Rectal smooth muscle tissue (tissue), 1 donor: ENCODE data around the gene DBI.
"Not testable (repeated sequence)": the region's sequence is repeated elsewhere in the genome, so short reads cannot be mapped to it uniquely, and the experiment has no call there.

Source experiments
- H3K27ac ChIP-seq: one replicate; pipeline ENCODE4 v1.7.0; 2013; ENCODE audit warnings: low read depth, low read length, inconsistent platforms
- H3K27me3 ChIP-seq: one replicate; pipeline ENCODE4 v1.7.0; 2013; ENCODE audit warnings: low read length; ENCODE audit not compliant: control insufficient read depth, insufficient read depth
- H3K36me3 ChIP-seq: one replicate; pipeline ENCODE4 v1.7.0; 2013; ENCODE audit warnings: low read length; ENCODE audit not compliant: control insufficient read depth, insufficient read depth
- H3K4me1 ChIP-seq: one replicate; pipeline ENCODE4 v1.7.0; 2013; ENCODE audit warnings: low read length; ENCODE audit not compliant: control insufficient read depth, insufficient read depth
- H3K4me3 ChIP-seq: one replicate; pipeline ENCODE4 v1.7.0; 2013; ENCODE audit warnings: low read length
- H3K9ac ChIP-seq: one replicate; pipeline ENCODE4 v1.7.0; 2013; ENCODE audit warnings: low read length

DBI gene

GRCh38 chr2:119367472-119368099, 809 bp downstream of the DBI start:
- Histone ChIP-seq H3K27me3 (no peaks in the 10 kb centered on the region), H3K4me1 (peaks cover 6% of the 10 kb centered on the region), H3K36me3 (peaks cover 22% of the 10 kb centered on the region), H3K27ac (no peak overlapping the region), H3K4me3 (peak overlapping the region; percentile 79), H3K9ac (peak overlapping the region; percentile 82)

GRCh38 chr2:119369845-119370244, 3.1 kb downstream of the DBI start:
- H3K4me3 ChIP-seq, result no peak overlapping the region
- H3K36me3 ChIP-seq, result peaks cover 29% of the 10 kb centered on the region
- H3K4me1 ChIP-seq, result peaks cover 6% of the 10 kb centered on the region
- H3K27me3 ChIP-seq, result no peaks in the 10 kb centered on the region
- H3K27ac ChIP-seq, result no peak overlapping the region
- H3K9ac ChIP-seq, result no peak overlapping the region

GRCh38 chr2:119371111-119371510, 4.3 kb downstream of the DBI start:
- Histone ChIP-seq H3K27me3 (no peaks in the 10 kb centered on the region), H3K4me1 (no peaks in the 10 kb centered on the region), H3K9ac (no peak overlapping the region), H3K36me3 (peaks cover 29% of the 10 kb centered on the region), H3K27ac (no peak overlapping the region), H3K4me3 (no peak overlapping the region)

GRCh38 chr2:119372778-119373568, 6.2 kb downstream of the DBI start:
- Histone ChIP-seq H3K27me3 (no peaks in the 10 kb centered on the region), H3K27ac (no peak overlapping the region), H3K9ac (no peak overlapping the region), H3K4me1 (no peaks in the 10 kb centered on the region), H3K4me3 (no peak overlapping the region), H3K36me3 (peaks cover 29% of the 10 kb centered on the region)

GRCh38 chr2:119373907-119374745, 7.3 kb downstream of the DBI start:
- H3K4me3 ChIP-seq, result not testable (repeated sequence)
- peaks cover 29% of the 10 kb centered on the region for H3K36me3 ChIP-seq

GRCh38 chr2:119376406-119376805, 9.6 kb downstream of the DBI start:
- H3K4me3 ChIP-seq, H3K9ac ChIP-seq, H3K27ac ChIP-seq: not testable (repeated sequence)

More at GRCh38 chr2:119373907-119374745, 7.3 kb downstream of the DBI start:
- not testable (repeated sequence) for H3K4me1 ChIP-seq, H3K27me3 ChIP-seq, H3K9ac ChIP-seq, H3K27ac ChIP-seq

GRCh38 chr2:119376810-119377209, 10.0 kb downstream of the DBI start:
- H3K9ac ChIP-seq, result no peak overlapping the region
- H3K27me3 ChIP-seq, result no peaks in the 10 kb centered on the region

More at GRCh38 chr2:119376406-119376805, 9.6 kb downstream of the DBI start:
- peaks cover 18% of the 10 kb centered on the region for H3K36me3 ChIP-seq
- H3K27me3 ChIP-seq, H3K4me1 ChIP-seq: not testable (repeated sequence)

GRCh38 chr2:119377294-119377992, 10.7 kb downstream of the DBI start:
- Histone ChIP-seq H3K9ac (no peak overlapping the region), H3K36me3 (peaks cover 8% of the 10 kb centered on the region), H3K4me3 (no peak overlapping the region), H3K27ac (no peak overlapping the region), H3K27me3 (no peaks in the 10 kb centered on the region), H3K4me1 (no peaks in the 10 kb centered on the region)

More at GRCh38 chr2:119376810-119377209, 10.0 kb downstream of the DBI start:
- Histone ChIP-seq H3K4me3 (no peak overlapping the region), H3K27ac (no peak overlapping the region), H3K36me3 (peaks cover 14% of the 10 kb centered on the region), H3K4me1 (no peaks in the 10 kb centered on the region)

GRCh38 chr2:119377993-119378345, 11.2 kb downstream of the DBI start:
- H3K4me1 ChIP-seq, result no peaks in the 10 kb centered on the region
- H3K4me3 ChIP-seq, result no peak overlapping the region
- no peak overlapping the region for H3K9ac ChIP-seq
- no peaks in the 10 kb centered on the region for H3K27me3 ChIP-seq
- H3K36me3 ChIP-seq, result peaks cover 3% of the 10 kb centered on the region
- H3K27ac ChIP-seq, result no peak overlapping the region

- Histone ChIP-seq H3K4me3 (no peak overlapping the region), H3K4me1 (no peaks in the 10 kb centered on the region), H3K27ac (no peak overlapping the region), H3K9ac (no peak overlapping the region), H3K27me3 (no peaks in the 10 kb centered on the region), H3K36me3 (no peaks in the 10 kb centered on the region)
Measured at GRCh38 chr2:119378566-119378965, 11.8 kb downstream of the DBI start.

GRCh38 chr2:119383410-119384140, 16.8 kb downstream of the DBI start:
- no peak overlapping the region for H3K4me3 ChIP-seq
- H3K4me1 ChIP-seq, result no peaks in the 10 kb centered on the region
- H3K27me3 ChIP-seq, result no peaks in the 10 kb centered on the region
- H3K9ac ChIP-seq, result no peak overlapping the region
- no peak overlapping the region for H3K27ac ChIP-seq
- H3K36me3 ChIP-seq, result no peaks in the 10 kb centered on the region
